ENCODE data around the gene TEX22.

DNA sequence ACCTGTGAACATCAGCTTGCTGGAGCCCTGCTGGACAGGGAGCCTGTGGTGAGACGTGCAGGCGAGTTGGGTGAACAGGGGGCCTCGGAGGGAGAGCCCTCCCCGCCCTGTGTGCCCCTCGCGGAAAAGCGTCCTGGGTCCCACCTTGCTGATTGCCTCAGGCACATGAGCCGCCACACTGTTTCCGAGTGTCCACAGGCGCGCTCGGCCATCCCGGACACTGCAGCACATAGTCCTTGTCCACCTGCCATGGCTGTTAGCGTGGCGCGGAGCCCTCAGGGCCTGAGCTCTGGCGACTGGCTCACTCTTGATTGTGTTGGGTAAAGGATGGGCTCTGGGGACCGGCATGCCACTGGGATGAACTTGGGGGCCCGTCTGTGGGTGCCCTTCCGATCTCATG is 43.8 kb upstream of the TEX22 start:
- TF ChIP-seq, protein P1, sequence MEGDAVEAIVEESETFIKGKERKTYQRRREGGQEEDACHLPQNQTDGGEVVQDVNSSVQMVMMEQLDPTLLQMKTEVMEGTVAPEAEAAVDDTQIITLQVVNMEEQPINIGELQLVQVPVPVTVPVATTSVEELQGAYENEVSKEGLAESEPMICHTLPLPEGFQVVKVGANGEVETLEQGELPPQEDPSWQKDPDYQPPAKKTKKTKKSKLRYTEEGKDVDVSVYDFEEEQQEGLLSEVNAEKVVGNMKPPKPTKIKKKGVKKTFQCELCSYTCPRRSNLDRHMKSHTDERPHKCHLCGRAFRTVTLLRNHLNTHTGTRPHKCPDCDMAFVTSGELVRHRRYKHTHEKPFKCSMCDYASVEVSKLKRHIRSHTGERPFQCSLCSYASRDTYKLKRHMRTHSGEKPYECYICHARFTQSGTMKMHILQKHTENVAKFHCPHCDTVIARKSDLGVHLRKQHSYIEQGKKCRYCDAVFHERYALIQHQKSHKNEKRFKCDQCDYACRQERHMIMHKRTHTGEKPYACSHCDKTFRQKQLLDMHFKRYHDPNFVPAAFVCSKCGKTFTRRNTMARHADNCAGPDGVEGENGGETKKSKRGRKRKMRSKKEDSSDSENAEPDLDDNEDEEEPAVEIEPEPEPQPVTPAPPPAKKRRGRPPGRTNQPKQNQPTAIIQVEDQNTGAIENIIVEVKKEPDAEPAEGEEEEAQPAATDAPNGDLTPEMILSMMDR (IDR thresholded peaks at IDR 0.05) = no peak
- no peak for TF ChIP-seq POLR2A (IDR thresholded peaks at IDR 0.05)

Measured in lower leg skin (tissue), 3 donors.